Measurements from ENCODE around the gene ZNF892. TPM values are rescaled to one million over a fixed set of nuclear protein-coding genes. Genes with fewer than 3 reads are reported as not detected.

ZNF892 gene
- polyA plus RNA-seq, 1 experiment: 1.6 TPM

- no peak for TF ChIP-seq CTCF (IDR thresholded peaks at IDR 0.05; ENCODE audit: low read depth, low read length)
- no peak overlapping the region for H3K27ac ChIP-seq (ENCODE audit: low read depth, low read length)
- no peaks in the 10 kb centered on the region for H3K27me3 ChIP-seq (ENCODE audit: control insufficient read depth, insufficient read depth, low read length)
- no peak overlapping the region for H3K4me3 ChIP-seq (ENCODE audit: low read depth, low read length)
- no peak for DNase-seq (ENCODE audit: low read depth, low spot score)
- H3K9me3 ChIP-seq (ENCODE audit: control insufficient read depth, insufficient read depth, low read length): peaks cover 45% of the 10 kb centered on the region
- CTCF ChIA-PET: no interaction called here
- POLR2A ChIA-PET: no interaction called here
These were observed 7.8 kb downstream of the ZNF892 start for GRCh38 chr2:95215018-95215612.

DNA sequence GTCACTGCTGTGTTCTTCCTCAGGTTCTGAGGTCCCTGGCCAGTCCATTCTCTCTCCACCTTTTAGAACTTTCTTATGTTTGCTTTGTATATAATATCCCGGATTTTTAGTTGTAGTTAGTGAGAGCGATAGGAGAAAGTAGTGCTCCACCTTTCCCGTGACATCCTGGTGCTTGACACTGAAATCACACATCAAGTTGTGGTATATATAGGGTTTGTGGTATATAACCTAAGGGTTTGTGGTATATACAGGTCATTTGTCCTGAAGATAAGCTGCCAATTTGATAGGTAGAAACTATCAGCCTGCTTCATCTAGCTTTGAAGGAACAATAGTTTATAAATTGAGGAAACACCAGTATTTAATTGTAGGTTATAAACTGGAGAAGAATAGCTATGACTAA, 13.1 kb downstream of the ZNF892 start:
- no peak overlapping the region for H3K27ac ChIP-seq (ENCODE audit: low read depth, low read length)
- no peak overlapping the region for H3K4me3 ChIP-seq (ENCODE audit: low read depth, low read length)
- CTCF ChIA-PET: interaction anchor here (0.7 kb wide), 1 partner anchor 11 kb away, joined by 3 read pairs; no protein-coding TSS in a partner anchor
- H3K27me3 ChIP-seq (ENCODE audit: control insufficient read depth, insufficient read depth, low read length): no peaks in the 10 kb centered on the region
- peaks cover 39% of the 10 kb centered on the region for H3K9me3 ChIP-seq (ENCODE audit: control insufficient read depth, insufficient read depth, low read length)
- no peak for TF ChIP-seq CTCF (IDR thresholded peaks at IDR 0.05; ENCODE audit: low read depth, low read length)
- DNase-seq (ENCODE audit: low read depth, low spot score): no peak
- POLR2A ChIA-PET: no interaction called here

- no peak for DNase-seq (ENCODE audit: low read depth, low spot score)
- H3K27ac ChIP-seq (ENCODE audit: low read depth, low read length): no peak overlapping the region
- no peaks in the 10 kb centered on the region for H3K27me3 ChIP-seq (ENCODE audit: control insufficient read depth, insufficient read depth, low read length)
- H3K9me3 ChIP-seq (ENCODE audit: control insufficient read depth, insufficient read depth, low read length): peaks cover 16% of the 10 kb centered on the region
- H3K4me3 ChIP-seq (ENCODE audit: low read depth, low read length): no peak overlapping the region
- ChIA-PET CTCF (interaction anchor here (0.8 kb wide), 1 partner anchor 147 kb away, joined by 3 read pairs; no protein-coding TSS in a partner anchor), POLR2A (no interaction called here)
- no peak for TF ChIP-seq CTCF (IDR thresholded peaks at IDR 0.05; ENCODE audit: low read depth, low read length)
These were observed 18.3 kb downstream of the ZNF892 start for GRCh38 chr2:95225658-95226057.

GRCh38 chr2:95231723-95232122, 24.4 kb downstream of the ZNF892 start:
- no peak for DNase-seq (ENCODE audit: low read depth, low spot score)
- Histone ChIP-seq H3K4me3 (ENCODE audit: low read depth, low read length) (no peak overlapping the region), H3K27ac (ENCODE audit: low read depth, low read length) (no peak overlapping the region), H3K27me3 (ENCODE audit: control insufficient read depth, insufficient read depth, low read length) (no peaks in the 10 kb centered on the region), H3K9me3 (ENCODE audit: control insufficient read depth, insufficient read depth, low read length) (peaks cover 14% of the 10 kb centered on the region)
- ChIA-PET POLR2A (no interaction called here), CTCF (interaction anchor here (1.2 to 2.7 kb wide), 2 partner anchors 11 to 18 kb away, joined by 3 to 11 read pairs; no protein-coding TSS in a partner anchor)
- peak; percentile 56 for TF ChIP-seq CTCF (IDR thresholded peaks at IDR 0.05; ENCODE audit: low read depth, low read length)

- no peak for TF ChIP-seq CTCF (IDR thresholded peaks at IDR 0.05; ENCODE audit: low read depth, low read length)
- Histone ChIP-seq H3K9me3 (ENCODE audit: control insufficient read depth, insufficient read depth, low read length) (peaks cover 13% of the 10 kb centered on the region), H3K27me3 (ENCODE audit: control insufficient read depth, insufficient read depth, low read length) (no peaks in the 10 kb centered on the region), H3K4me3 (ENCODE audit: low read depth, low read length) (no peak overlapping the region), H3K27ac (ENCODE audit: low read depth, low read length) (no peak overlapping the region)
- CTCF ChIA-PET: interaction anchor here (0.5 to 2.7 kb wide), 3 partner anchors 11 to 434 kb away, joined by 3 to 11 read pairs (median 3); no protein-coding TSS in a partner anchor
- POLR2A ChIA-PET: no interaction called here
- no peak for DNase-seq (ENCODE audit: low read depth, low spot score)
These were observed 24.9 kb downstream of the ZNF892 start for GRCh38 chr2:95232232-95232631.

All from AG04450 (cell line).